GM10248 (cell line): ENCODE results near the gene ZNF611.

Source experiments
- CTCF ChIA-PET: fragments of 300-600 bp; sonication (Branson Sonifier 250); formaldehyde crosslinking; extraction: SDS; loops from one replicate; lab custom pipeline; 2021; ENCODE audit warnings: antibody characterized with exemption; lab: Yijun Ruan, JAX
- POLR2A ChIA-PET: fragments of 350-650 bp; sonication (Branson Sonifier 250); formaldehyde crosslinking; extraction: SDS; loops from one replicate; lab custom pipeline; 2020; ENCODE audit warnings: antibody characterized with exemption; lab: Yijun Ruan, JAX
- DNase-seq: peaks from one replicate; pipeline ENCODE4 v3.0.0; 2012; ENCODE audit errors: extremely low spot score
- TF ChIP-seq, protein P1 (sequence below): IDR thresholded peaks from 2 replicates; pipeline ENCODE4 v1.5.1; 2012; ENCODE audit warnings: mild to moderate bottlenecking, low read depth; ENCODE audit errors: extremely low read depth, missing control alignments, control extremely low read depth

Gene ZNF611

DNA sequence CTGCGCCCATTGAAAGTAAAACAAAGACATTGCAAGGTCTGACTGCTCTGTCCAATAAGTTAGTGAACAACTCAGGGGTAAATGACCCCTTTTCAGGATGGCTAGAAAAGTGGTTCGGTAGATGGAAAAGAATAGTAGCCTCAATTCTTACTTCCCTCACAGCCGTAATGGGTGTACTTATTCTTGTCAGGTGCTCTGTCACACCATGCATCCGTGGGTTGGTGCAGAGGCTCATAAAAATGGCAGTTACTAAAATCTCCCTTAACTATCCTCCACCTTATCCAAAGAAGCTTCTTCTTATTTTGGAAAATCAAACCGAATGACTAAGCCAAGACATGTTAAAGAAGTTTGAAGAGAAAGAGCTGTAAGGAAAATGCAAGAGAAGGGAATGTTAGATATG, 65.3 kb downstream of the ZNF611 start:
- POLR2A ChIA-PET, result interaction anchor here (0.7 kb wide), 1 partner anchor 12 kb away, joined by 3 read pairs; no protein-coding TSS in a partner anchor
- CTCF ChIA-PET, result no interaction called here
- TF ChIP-seq, protein P1, sequence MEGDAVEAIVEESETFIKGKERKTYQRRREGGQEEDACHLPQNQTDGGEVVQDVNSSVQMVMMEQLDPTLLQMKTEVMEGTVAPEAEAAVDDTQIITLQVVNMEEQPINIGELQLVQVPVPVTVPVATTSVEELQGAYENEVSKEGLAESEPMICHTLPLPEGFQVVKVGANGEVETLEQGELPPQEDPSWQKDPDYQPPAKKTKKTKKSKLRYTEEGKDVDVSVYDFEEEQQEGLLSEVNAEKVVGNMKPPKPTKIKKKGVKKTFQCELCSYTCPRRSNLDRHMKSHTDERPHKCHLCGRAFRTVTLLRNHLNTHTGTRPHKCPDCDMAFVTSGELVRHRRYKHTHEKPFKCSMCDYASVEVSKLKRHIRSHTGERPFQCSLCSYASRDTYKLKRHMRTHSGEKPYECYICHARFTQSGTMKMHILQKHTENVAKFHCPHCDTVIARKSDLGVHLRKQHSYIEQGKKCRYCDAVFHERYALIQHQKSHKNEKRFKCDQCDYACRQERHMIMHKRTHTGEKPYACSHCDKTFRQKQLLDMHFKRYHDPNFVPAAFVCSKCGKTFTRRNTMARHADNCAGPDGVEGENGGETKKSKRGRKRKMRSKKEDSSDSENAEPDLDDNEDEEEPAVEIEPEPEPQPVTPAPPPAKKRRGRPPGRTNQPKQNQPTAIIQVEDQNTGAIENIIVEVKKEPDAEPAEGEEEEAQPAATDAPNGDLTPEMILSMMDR, result no peak
- DNase-seq, result no peak

DNA sequence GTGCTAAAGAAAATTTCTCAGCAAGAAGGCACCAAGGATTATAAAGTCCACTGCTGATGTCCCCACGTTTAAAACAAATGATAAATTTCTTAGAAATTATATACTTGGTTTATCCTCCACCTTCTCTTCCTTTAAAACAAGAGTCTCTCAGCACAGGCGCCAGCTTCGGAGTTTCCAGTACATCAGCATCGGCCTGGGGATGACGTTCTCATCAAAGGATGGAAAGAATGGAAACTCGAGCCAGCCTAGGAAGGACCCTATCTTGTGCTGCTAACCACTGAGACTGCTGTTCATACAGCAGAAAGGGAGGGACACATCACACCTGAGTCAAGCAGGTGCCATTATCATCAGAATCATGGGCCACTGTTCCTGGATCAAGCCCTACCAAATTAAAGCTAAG, 66.9 kb downstream of the ZNF611 start:
- ChIA-PET CTCF (no interaction called here), POLR2A (no interaction called here)
- no peak for DNase-seq
- TF ChIP-seq, protein P1, result no peak

DNA sequence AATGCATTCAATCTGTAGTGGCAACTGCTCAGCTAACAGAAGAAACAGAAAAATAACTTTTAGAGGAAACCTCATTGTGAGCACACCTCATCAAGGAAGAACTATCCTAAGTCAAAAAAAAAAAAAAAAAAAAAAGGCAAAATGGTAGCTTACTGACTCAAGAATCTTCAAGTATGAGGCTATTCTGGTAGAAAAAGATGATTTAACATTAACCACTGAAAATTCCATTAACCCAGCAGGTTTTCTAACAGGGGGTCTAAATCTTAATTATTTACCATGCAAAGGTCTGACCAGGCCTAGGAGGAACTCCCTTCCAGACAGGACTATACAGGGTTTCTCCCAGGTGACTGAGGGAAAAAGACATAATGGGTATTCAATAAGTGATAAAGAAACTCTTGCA, 68.3 kb downstream of the ZNF611 start:
- TF ChIP-seq, protein P1, result no peak
- DNase-seq, result no peak
- ChIA-PET CTCF (no interaction called here), POLR2A (no interaction called here)

- TF ChIP-seq, protein P1, result no peak
- POLR2A ChIA-PET, result no interaction called here
- DNase-seq, result no peak
- CTCF ChIA-PET, result no interaction called here
Observed at GRCh38 chr19:52665529-52665928, 69.3 kb downstream of the ZNF611 start.

DNA sequence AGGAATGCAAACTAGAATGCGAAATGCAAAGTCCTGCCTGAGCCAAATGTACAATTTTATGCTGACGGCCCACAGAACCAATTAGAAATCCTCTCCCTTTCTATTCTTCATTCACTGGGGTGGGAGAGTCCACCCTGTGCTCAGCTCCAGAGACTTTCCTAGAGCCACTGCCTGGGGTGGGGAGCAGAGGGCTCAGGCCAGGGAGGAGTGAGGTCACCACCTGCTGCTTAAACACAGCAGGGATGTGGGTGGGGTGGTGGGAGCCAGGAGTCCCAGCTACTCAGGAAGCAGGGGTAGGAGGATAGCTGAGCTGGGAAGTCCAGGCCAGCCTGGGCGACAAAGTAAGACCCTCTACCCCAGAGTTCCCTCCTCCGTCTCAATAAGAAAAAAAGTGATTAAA, 69.8 kb downstream of the ZNF611 start:
- DNase-seq, result no peak
- CTCF ChIA-PET, result no interaction called here
- TF ChIP-seq, protein P1, result no peak
- POLR2A ChIA-PET, result no interaction called here

DNA sequence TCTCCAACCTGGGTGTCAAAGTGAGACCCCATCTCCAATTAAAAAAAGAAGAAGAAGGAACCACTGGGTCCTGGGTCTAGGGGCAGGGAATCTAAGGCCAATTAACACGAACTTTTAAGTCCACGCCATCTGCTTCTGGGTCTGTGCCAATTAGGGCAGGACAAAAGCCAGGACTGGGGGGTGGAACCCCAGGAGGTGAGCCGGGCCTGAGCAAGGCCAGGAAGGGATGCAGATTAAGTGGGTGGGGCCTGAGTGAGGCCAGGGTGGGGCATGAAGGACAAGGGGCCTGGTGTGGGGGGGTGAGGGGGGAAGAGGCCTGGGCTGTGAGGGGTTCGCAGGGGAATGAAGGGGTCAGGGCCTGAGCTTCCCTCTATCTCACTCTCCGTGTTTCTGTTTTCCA, 70.4 kb downstream of the ZNF611 start:
- ChIA-PET CTCF (no interaction called here), POLR2A (no interaction called here)
- TF ChIP-seq, protein P1, result no peak
- DNase-seq, result no peak

- ChIA-PET POLR2A (no interaction called here), CTCF (no interaction called here)
- TF ChIP-seq, protein P1, result no peak
- DNase-seq, result no peak
Observed at GRCh38 chr19:52662631-52663030, 72.2 kb downstream of the ZNF611 start.
